Stimulated activated CD4-positive, alpha-beta T cell treated with anti-CD3 and anti-CD28 coated beads, Interleukin-4, amount 100 ng/mL, for 1 hour (primary cell): ENCODE data around the gene NMT1.

Experiments
- DNase-seq: peaks from one replicate; pipeline ENCODE4 v3.0.0-alpha.2; 2020

NMT1 gene

GRCh38 chr17:45086391-45086790 lies 25.3 kb downstream of the NMT1 start:
- no peak for DNase-seq

- no peak for DNase-seq
These were observed 25.9 kb downstream of the NMT1 start for GRCh38 chr17:45086865-45087503.

GRCh38 chr17:45087504-45087975 lies 26.4 kb downstream of the NMT1 start:
- no peak for DNase-seq

GRCh38 chr17:45087978-45088377 lies 26.9 kb downstream of the NMT1 start:
- no peak for DNase-seq

- DNase-seq: no peak
These were observed 27.6 kb downstream of the NMT1 start for GRCh38 chr17:45088741-45089140.

- DNase-seq: no peak
These were observed 29.6 kb downstream of the NMT1 start for GRCh38 chr17:45090711-45091110.

- DNase-seq: no peak
These were observed 30.8 kb downstream of the NMT1 start for GRCh38 chr17:45091778-45092425.

GRCh38 chr17:45092911-45093430 lies 31.9 kb downstream of the NMT1 start:
- DNase-seq: no peak

GRCh38 chr17:45093444-45094110 lies 32.5 kb downstream of the NMT1 start:
- DNase-seq: no peak

- no peak for DNase-seq
These were observed 35.0 kb downstream of the NMT1 start for GRCh38 chr17:45096141-45096540.

- DNase-seq: no peak
These were observed 35.8 kb downstream of the NMT1 start for GRCh38 chr17:45096926-45097325.

- no peak for DNase-seq
These were observed 37.2 kb downstream of the NMT1 start for GRCh38 chr17:45098081-45098868.

GRCh38 chr17:45098869-45099616 lies 37.9 kb downstream of the NMT1 start:
- DNase-seq: peak; percentile 76

GRCh38 chr17:45101546-45101882 lies 40.4 kb downstream of the NMT1 start:
- DNase-seq: no peak

- DNase-seq: no peak
These were observed 41.0 kb downstream of the NMT1 start for GRCh38 chr17:45101883-45102811.

- DNase-seq: no peak
These were observed 41.7 kb downstream of the NMT1 start for GRCh38 chr17:45102856-45103255.

GRCh38 chr17:45103269-45103795 lies 42.2 kb downstream of the NMT1 start:
- DNase-seq: no peak

- no peak for DNase-seq
These were observed 42.9 kb downstream of the NMT1 start for GRCh38 chr17:45104029-45104428.

GRCh38 chr17:45104497-45104896 lies 43.4 kb downstream of the NMT1 start:
- DNase-seq: no peak

- DNase-seq: no peak
These were observed 43.9 kb downstream of the NMT1 start for GRCh38 chr17:45104907-45105624.
